PC-9 (cell line): ENCODE results near the gene DGKD. TPM values are rescaled to one million over a fixed set of nuclear protein-coding genes. Genes with fewer than 3 reads are reported as not detected.

ENCODE experiments used
- BruUV-seq: library from RNA; stranded (reverse); fragments of 400-500 nt; replicated peaks from 2 replicates; lab custom pipeline; 2021; lab: Mats Ljungman, UMichigan
- CTCF ChIA-PET: fragments of 300-600 bp; sonication (Branson Sonifier 250); formaldehyde crosslinking; loops from one replicate; lab custom pipeline; 2022; ENCODE audit warnings: antibody characterized with exemption; lab: Charles Lee
- POLR2A ChIA-PET: fragments of 300-600 bp; sonication (Branson Sonifier 250); formaldehyde crosslinking; loops from one replicate; lab custom pipeline; 2022; ENCODE audit warnings: antibody characterized with exemption; ENCODE audit not compliant: unreplicated experiment; lab: Charles Lee
- DNase-seq, 2 experiments: peaks; one replicate each; pipeline versions ENCODE4 v3.0.0 to v3.0.0-alpha.2; 2015 to 2022; ENCODE audit warnings: mixed read lengths in 1 of 2
- H2AFZ ChIP-seq: fragments of 200-600 bp; sonication (generic); 2 replicates; pipeline ENCODE4 v1.8.1; 2017; ENCODE audit warnings: antibody characterized with exemption
- H3F3A ChIP-seq: fragments of 200-600 bp; sonication (generic); 2 replicates; pipeline ENCODE4 v1.8.1; 2017; ENCODE audit warnings: antibody characterized with exemption, mild to moderate bottlenecking, low read depth; ENCODE audit not compliant: insufficient read depth
- H3K27ac ChIP-seq: fragments of 200-600 bp; sonication (generic); 2 replicates; pipeline ENCODE4 v1.6.1; 2016; ENCODE audit warnings: mixed run types
- H3K27me3 ChIP-seq: fragments of 200-600 bp; sonication (generic); 2 replicates; pipeline ENCODE4 v1.6.1; 2016; ENCODE audit warnings: low read depth, mixed run types; ENCODE audit not compliant: insufficient read depth
- H3K36me3 ChIP-seq: fragments of 200-600 bp; sonication (generic); 2 replicates; pipeline ENCODE4 v1.6.1; 2016; ENCODE audit warnings: low read depth, mixed run types
- H3K4me1 ChIP-seq: fragments of 200-600 bp; sonication (generic); replicated peaks from 2 replicates; pipeline ENCODE4 v1.6.1; 2016; ENCODE audit warnings: mixed run types; ENCODE audit not compliant: insufficient read depth
- H3K4me2 ChIP-seq: fragments of 200-600 bp; sonication (generic); 2 replicates; pipeline ENCODE4 v1.6.1; 2017; ENCODE audit warnings: mixed run types
- H3K4me3 ChIP-seq: fragments of 200-600 bp; sonication (generic); 2 replicates; pipeline ENCODE4 v1.6.1; 2016; ENCODE audit warnings: mixed run types
- H3K79me2 ChIP-seq: fragments of 200-600 bp; sonication (generic); 2 replicates; pipeline ENCODE4 v1.6.1; 2017; ENCODE audit warnings: low read depth, mixed run types
- H3K9me2 ChIP-seq: fragments of 200-600 bp; sonication (generic); 2 replicates; pipeline ENCODE4 v1.8.1; 2017; ENCODE audit warnings: mild to moderate bottlenecking; ENCODE audit not compliant: insufficient read depth
- H3K9me3 ChIP-seq: fragments of 200-600 bp; sonication (generic); 2 replicates; pipeline ENCODE4 v1.8.1; 2016; ENCODE audit warnings: low read depth; ENCODE audit not compliant: insufficient read depth
- H4K20me1 ChIP-seq: fragments of 200-600 bp; sonication (generic); 2 replicates; pipeline ENCODE4 v1.8.1; 2017; ENCODE audit not compliant: insufficient read depth
- EZH2 ChIP-seq: fragments of 200-600 bp; sonication (generic); IDR thresholded peaks from 2 replicates; pipeline ENCODE4 v1.8.0; 2017; ENCODE audit warnings: antibody characterized with exemption, low read depth
- intact Hi-C: fragments of 100-400 bp; cut with micrococcal nuclease; formaldehyde crosslinking; loops from one replicate; pipeline ENCODE4 v1.10.0; 2022; ENCODE audit not compliant: unreplicated experiment
- total RNA-seq: library from RNA; stranded (reverse); gene quantifications from 2 replicates; pipeline ENCODE4 v1.2.3, GENCODE V29; 2021
- TF ChIP-seq, protein P1 (sequence below): fragments of 200-600 bp; sonication (generic); conservative IDR thresholded peaks from 2 replicates; pipeline ENCODE4 v1.6.1; 2017; ENCODE audit warnings: mixed run types, antibody characterized with exemption, mild to moderate bottlenecking, moderate library complexity

Gene DGKD
- total RNA-seq, 1 experiment from 2014 or later: 59.5 TPM

DNA sequence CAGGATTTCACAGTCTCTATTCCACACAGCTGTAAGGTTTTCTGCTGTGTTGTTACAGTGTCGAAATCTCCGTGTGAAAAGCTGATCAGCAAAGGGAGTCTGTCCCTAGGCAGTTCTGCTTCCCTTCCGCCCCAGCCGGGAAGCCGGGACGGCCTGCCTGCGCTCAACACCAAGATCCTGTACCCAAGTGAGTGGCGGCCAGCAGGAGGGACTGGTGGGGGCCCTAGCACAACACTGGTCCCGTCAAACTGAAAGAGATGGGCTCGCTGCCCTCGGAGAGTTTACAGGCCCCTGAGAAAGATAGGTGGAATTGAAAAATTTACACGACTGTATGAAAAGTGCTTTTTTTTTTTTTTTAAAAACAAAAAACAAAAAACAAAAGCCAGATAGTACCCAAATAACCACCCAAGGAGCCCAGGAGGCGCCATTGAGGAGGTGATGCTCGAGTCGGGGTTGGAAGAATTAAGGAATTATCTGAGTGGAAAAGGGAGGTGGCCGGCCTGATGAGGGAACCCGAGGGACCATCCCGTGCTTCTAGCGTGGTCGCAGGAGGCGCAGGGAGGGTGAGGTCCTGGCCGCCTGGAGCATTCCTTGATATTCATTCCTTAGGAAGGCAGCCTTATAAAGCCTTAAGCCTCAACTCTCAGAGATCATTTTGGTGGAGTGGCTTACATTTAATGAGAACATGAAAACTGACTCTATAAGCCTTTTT lies 96.7 kb downstream of the DGKD start:
- Histone ChIP-seq H4K20me1 (no peaks in the 10 kb centered on the region), H3K9me3 (no peaks in the 10 kb centered on the region), H3K27me3 (no peaks in the 10 kb centered on the region), H3K79me2 (no peaks in the 10 kb centered on the region), H3K36me3 (peaks cover 32% of the 10 kb centered on the region), H3K4me1 (no peaks in the 10 kb centered on the region), H3K27ac (no peak overlapping the region), H3K4me3 (no peak overlapping the region), H3K9me2 (no peaks in the 10 kb centered on the region), H2AFZ (no peak overlapping the region), H3K4me2 (no peak overlapping the region), H3F3A (no peaks in the 10 kb centered on the region)
- ChIA-PET POLR2A (no interaction called here), CTCF (no interaction called here)
- no peak for DNase-seq
- no TSS peak for BruUV-seq
- intact Hi-C loops: no loop called here
- no peak for TF ChIP-seq EZH2
- TF ChIP-seq, protein P1, sequence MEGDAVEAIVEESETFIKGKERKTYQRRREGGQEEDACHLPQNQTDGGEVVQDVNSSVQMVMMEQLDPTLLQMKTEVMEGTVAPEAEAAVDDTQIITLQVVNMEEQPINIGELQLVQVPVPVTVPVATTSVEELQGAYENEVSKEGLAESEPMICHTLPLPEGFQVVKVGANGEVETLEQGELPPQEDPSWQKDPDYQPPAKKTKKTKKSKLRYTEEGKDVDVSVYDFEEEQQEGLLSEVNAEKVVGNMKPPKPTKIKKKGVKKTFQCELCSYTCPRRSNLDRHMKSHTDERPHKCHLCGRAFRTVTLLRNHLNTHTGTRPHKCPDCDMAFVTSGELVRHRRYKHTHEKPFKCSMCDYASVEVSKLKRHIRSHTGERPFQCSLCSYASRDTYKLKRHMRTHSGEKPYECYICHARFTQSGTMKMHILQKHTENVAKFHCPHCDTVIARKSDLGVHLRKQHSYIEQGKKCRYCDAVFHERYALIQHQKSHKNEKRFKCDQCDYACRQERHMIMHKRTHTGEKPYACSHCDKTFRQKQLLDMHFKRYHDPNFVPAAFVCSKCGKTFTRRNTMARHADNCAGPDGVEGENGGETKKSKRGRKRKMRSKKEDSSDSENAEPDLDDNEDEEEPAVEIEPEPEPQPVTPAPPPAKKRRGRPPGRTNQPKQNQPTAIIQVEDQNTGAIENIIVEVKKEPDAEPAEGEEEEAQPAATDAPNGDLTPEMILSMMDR: no peak; the same call in 1 of the 2 replicates

DNA sequence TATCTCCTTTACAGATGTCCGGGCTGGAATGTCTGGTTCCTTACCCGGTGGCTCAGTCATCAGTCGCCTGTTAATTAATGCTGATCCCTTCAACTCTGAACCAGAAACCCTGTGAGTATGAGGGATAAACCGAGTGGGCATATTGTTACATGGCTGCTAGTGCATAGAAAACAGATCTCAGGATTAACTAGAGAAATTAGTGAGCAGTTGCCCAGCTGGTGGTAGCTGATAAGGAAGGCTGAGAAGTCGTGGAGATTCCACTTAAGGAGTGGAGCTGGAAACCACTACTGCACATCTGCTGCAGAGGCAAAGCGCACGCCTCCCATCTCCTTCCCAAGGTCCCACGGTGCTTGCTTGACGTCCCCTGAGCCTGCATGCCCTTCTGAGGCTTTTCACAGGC lies 97.7 kb downstream of the DGKD start:
- TF ChIP-seq, protein P1: no peak
- no peak for TF ChIP-seq EZH2
- POLR2A ChIA-PET: no interaction called here
- CTCF ChIA-PET: interaction anchor here (0.7 kb wide), 1 partner anchor 514 kb away, joined by 4 read pairs; no protein-coding TSS in a partner anchor
- H3K27me3 ChIP-seq: no peaks in the 10 kb centered on the region
- BruUV-seq: no TSS peak
- H3F3A ChIP-seq: no peaks in the 10 kb centered on the region
- H3K27ac ChIP-seq: no peak overlapping the region
- peaks cover 36% of the 10 kb centered on the region for H3K36me3 ChIP-seq
- no peak overlapping the region for H2AFZ ChIP-seq
- no peaks in the 10 kb centered on the region for H3K9me3 ChIP-seq
- intact Hi-C loops: no loop called here
- no peaks in the 10 kb centered on the region for H4K20me1 ChIP-seq
- no peaks in the 10 kb centered on the region for H3K79me2 ChIP-seq
- no peaks in the 10 kb centered on the region for H3K4me1 ChIP-seq
- no peaks in the 10 kb centered on the region for H3K9me2 ChIP-seq
- no peak for DNase-seq
- no peak overlapping the region for H3K4me3 ChIP-seq
- H3K4me2 ChIP-seq: no peak overlapping the region

DNA sequence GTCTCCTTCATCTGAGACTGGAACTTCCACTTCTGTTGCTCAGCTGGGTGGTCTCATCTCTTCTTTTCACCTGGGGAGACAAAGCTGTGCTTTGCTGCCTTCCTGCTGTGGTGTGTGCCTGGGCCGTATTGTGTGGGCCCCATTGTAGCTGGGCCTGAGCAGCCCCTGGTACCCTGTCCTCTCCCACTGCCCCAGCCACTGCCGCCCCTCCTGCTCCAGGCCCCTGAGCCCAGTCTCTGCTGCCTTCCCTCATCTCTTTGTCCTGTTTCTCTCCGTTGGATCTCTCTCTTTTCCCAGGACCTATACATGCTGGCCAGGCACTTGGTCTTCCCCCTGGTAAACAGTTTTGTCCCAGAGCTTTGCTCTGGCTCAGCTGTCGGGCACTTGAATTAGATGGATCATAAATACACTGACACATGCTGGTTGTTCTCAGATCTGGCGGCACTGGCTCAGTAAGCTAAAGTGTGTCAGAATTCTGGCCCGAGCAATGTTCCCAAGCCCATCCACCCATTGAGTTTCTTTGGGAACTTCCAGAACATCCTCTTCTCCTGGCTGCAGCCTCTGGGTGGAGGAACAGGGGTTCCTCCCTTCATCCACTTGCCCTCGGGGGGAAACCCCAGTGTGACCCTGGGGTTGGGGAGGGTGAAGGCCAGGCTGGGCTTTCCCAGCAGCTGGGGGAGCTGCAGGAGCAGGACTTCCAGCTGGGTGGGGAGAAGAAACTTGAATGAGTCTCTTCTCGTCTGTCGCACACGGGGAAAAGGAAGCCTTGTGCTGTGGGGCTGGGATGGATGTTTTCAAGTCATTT lies 99.0 kb downstream of the DGKD start:
- Histone ChIP-seq H3K4me2 (no peak overlapping the region), H3K36me3 (peaks cover 41% of the 10 kb centered on the region), H3K9me3 (no peaks in the 10 kb centered on the region), H3K9me2 (no peaks in the 10 kb centered on the region), H2AFZ (no peak overlapping the region), H3K4me1 (no peaks in the 10 kb centered on the region), H3F3A (no peaks in the 10 kb centered on the region), H3K4me3 (no peak overlapping the region), H4K20me1 (no peaks in the 10 kb centered on the region), H3K27ac (no peak overlapping the region), H3K79me2 (no peaks in the 10 kb centered on the region), H3K27me3 (no peaks in the 10 kb centered on the region)
- BruUV-seq: no TSS peak
- TF ChIP-seq EZH2: no peak
- TF ChIP-seq, protein P1: no peak
- ChIA-PET CTCF (interaction anchor here (0.6 kb wide), 1 partner anchor 1223 kb away, joined by 3 read pairs; no protein-coding TSS in a partner anchor), POLR2A (no interaction called here)
- intact Hi-C loops: no loop called here
- no peak for DNase-seq
